Measurements from ENCODE around the gene PCDHB7. TPM values are rescaled to one million over a fixed set of nuclear protein-coding genes. Genes with fewer than 3 reads are reported as not detected.
A peak's percentile ranks its signal among the peaks of the same experiment; 100 is the strongest.
"Not testable (repeated sequence)": the region's sequence is repeated elsewhere in the genome, so short reads cannot be mapped to it uniquely, and the experiment has no call there.

The PCDHB7 gene
- polyA plus RNA-seq (ENCODE audit: insufficient read length), result 4.5 TPM
- long read RNA-seq, donor 1, transcript PCDHB7-201 (1 exons, 3,765 nt), result major isoform, 10 of 10 reads
- long read RNA-seq, donor 1, partial matches to known transcripts, result 0 of 10 reads
- long read RNA-seq, donor 1, other reads (novel, unspliced or antisense), result 0 of 10 reads
- long read RNA-seq, donor 2, transcript PCDHB7-201 (1 exons, 3,765 nt), result major isoform, 11 of 11 reads
- long read RNA-seq, donor 2, partial matches to known transcripts, result 0 of 11 reads
- long read RNA-seq, donor 2, other reads (novel, unspliced or antisense), result 0 of 11 reads
- long read RNA-seq, donor 3, partial matches to known transcripts, result 0 of 2 reads
- long read RNA-seq, donor 3, other reads (novel, unspliced or antisense), result 0 of 2 reads
- long read RNA-seq, donor 4, result 0 reads
- long read RNA-seq, donor 5, transcript PCDHB7-201 (1 exons, 3,765 nt), result major isoform, 10 of 10 reads
- long read RNA-seq, donor 5, partial matches to known transcripts, result 0 of 10 reads
- long read RNA-seq, donor 5, other reads (novel, unspliced or antisense), result 0 of 10 reads
- long read RNA-seq, donor 6, transcript PCDHB7-201 (1 exons, 3,765 nt), result major isoform, 8 of 8 reads
- long read RNA-seq, donor 6, partial matches to known transcripts, result 0 of 8 reads
- long read RNA-seq, donor 6, other reads (novel, unspliced or antisense), result 0 of 8 reads
- long read RNA-seq, donor 7, transcript PCDHB7-201 (1 exons, 3,765 nt), result major isoform, 12 of 12 reads
- long read RNA-seq, donor 7, partial matches to known transcripts, result 0 of 12 reads
- long read RNA-seq, donor 7, other reads (novel, unspliced or antisense), result 0 of 12 reads
- long read RNA-seq, donor 8, partial matches to known transcripts, result 0 of 1 reads
- long read RNA-seq, donor 8, other reads (novel, unspliced or antisense), result 0 of 1 reads

DNA sequence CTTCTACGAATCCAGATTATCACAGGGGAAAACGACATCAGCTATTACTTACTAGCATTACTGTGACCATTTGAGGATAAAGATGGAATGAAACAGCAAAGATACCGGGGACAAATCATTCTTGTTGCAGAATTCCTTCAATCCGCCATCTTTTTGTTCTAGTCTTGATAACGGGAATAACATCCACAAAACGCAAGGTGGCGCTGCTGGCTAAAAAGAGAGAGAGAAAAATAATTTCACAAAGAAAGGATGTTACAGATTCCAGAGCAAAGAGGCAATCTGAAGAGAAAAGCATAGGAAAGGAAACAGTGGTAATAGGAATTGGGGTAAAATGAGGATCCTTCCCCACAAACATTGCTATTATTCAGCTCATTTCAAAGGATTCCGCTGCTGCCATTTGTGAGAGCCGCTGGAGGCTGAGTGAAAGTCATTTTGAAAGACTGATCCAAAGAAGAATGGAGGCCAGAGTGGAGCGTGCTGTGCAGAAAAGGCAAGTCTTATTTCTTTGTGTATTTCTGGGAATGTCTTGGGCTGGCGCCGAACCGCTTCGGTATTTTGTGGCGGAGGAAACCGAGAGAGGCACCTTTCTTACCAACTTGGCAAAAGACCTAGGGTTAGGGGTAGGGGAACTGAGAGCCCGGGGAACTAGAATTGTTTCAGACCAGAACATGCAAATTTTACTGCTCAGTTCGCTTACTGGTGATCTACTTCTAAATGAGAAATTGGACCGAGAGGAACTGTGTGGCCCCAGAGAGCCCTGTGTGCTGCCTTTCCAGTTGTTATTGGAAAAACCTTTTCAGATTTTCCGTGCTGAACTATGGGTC, at the start of gene PCDHB7:
TSS of gene PCDHB7 (plus strand) at position 264 of the 824 bp plus-strand sequence. CDS start at position 456, 192 bp downstream.
- DNase-seq, result peak; percentile 47

DNA sequence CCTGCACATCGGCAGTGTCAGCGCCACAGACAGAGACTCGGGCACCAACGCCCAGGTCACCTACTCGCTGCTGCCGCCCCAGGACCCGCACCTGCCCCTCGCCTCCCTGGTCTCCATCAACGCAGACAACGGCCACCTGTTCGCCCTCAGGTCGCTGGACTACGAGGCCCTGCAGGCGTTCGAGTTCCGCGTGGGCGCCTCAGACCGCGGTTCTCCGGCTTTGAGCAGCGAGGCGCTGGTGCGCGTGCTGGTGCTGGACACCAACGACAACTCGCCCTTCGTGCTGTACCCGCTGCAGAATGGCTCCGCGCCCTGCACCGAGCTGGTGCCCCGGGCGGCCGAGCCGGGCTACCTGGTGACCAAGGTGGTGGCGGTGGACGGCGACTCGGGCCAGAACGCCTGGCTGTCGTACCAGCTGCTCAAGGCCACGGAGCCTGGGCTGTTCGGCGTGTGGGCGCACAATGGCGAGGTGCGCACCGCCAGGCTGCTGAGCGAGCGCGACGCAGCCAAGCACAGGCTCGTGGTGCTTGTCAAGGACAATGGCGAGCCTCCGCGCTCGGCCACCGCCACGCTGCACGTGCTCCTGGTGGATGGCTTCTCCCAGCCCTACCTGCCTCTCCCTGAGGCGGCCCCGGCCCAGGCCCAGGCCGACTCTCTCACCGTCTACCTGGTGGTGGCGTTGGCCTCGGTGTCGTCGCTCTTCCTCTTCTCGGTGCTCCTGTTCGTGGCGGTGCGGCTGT, 48.9 kb upstream of the PCDHB7 start:
- DNase-seq, result not testable (repeated sequence)

DNA sequence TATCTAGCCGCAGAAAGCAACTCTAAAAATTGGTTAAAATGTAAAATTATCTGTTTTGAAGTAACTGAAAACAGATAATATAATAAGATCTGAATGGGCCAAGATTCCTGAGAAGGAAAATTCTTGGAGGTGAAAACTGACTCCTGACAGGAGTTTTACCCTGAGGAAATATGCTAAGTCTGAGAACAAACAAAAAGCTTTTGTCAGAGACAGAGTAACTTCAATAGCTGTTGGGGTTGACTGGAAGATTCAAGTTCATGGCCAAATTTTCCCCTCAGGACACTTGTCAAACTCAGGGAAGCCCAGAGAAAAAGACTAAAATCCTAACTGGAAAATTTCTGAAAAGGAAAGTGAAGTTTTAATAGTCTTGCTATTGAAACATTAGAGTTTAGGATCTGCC, 45.1 kb upstream of the PCDHB7 start:
- DNase-seq, result no peak

DNA sequence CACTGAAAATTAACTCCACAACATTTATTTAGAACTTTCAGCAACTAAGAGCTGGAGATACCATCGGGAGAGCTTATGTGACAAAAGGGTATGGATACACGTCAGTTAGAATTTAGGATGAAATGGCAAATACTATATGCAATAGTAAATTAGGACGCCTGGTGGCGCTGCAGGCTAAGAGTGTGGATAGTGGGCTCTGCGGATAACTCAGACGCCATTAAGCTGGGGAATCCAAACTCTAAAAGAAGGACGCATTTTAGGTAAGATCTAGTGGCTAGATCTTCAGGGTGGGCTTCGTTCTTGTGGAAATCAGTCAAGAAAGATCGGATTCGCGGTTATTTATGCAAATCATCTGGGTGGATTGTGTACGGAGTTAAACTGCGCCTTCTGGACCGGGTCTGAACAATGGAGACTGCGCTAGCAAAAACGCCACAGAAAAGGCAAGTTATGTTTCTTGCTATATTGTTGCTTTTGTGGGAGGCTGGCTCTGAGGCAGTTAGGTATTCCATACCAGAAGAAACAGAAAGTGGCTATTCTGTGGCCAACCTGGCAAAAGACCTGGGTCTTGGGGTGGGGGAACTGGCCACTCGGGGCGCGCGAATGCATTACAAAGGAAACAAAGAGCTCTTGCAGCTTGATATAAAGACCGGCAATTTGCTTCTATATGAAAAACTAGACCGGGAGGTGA, 37.3 kb upstream of the PCDHB7 start, which contains the start of gene PCDHB5:
TSS of gene PCDHB5 (plus strand) at position 177 of the 688 bp plus-strand sequence. CDS start at position 406, 229 bp downstream.
- no peak for DNase-seq

DNA sequence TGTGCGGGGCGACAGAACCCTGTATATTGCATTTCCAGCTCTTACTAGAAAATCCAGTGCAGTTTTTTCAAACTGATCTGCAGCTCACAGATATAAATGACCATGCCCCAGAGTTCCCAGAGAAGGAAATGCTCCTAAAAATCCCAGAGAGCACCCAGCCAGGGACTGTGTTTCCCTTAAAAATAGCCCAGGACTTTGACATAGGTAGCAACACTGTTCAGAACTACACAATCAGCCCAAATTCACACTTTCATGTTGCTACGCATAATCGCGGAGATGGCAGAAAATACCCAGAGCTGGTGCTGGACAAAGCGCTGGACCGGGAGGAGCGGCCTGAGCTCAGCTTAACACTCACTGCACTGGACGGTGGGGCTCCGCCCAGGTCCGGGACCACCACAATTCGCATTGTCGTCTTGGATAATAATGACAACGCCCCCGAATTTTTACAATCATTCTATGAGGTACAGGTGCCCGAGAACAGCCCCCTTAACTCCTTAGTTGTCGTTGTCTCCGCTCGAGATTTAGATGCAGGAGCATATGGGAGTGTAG, 36.7 kb upstream of the PCDHB7 start:
- DNase-seq, result no peak

DNA sequence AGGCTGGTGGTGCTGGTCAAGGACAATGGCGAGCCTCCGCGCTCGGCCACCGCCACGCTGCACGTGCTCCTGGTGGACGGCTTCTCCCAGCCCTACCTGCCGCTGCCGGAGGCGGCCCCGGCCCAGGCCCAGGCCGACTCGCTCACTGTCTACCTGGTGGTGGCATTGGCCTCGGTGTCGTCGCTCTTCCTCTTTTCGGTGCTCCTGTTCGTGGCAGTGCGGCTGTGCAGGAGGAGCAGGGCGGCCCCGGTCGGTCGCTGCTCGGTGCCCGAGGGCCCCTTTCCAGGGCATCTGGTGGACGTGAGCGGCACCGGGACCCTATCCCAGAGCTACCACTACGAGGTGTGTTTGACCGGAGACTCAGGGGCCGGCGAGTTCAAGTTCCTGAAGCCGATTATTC, 35.1 kb upstream of the PCDHB7 start:
- DNase-seq, result not testable (repeated sequence)

DNA sequence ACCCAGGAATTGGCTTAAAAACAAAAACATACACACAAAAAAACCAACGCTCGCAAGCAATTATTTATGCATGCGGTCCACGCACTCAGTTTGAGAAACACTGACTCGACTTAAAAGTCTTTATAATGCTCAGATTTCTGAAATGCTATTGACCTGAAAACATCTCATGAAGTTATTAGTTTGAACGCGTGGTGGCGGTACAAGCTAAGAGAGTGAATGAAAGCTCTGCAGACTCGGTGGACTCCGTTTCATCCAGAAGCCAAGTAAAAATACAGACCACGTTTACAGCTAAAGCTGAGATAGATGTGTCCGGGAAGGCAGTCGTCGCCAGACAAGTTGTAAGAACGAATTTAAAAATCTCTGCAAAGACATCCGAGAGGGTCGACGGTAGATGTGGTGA, 22.6 kb upstream of the PCDHB7 start, which contains the start of gene PCDHB6:
TSS of gene PCDHB6 (plus strand) at position 246 of the 400 bp plus-strand sequence. CDS start 201 bp downstream, outside the sequence.
- no peak for DNase-seq

DNA sequence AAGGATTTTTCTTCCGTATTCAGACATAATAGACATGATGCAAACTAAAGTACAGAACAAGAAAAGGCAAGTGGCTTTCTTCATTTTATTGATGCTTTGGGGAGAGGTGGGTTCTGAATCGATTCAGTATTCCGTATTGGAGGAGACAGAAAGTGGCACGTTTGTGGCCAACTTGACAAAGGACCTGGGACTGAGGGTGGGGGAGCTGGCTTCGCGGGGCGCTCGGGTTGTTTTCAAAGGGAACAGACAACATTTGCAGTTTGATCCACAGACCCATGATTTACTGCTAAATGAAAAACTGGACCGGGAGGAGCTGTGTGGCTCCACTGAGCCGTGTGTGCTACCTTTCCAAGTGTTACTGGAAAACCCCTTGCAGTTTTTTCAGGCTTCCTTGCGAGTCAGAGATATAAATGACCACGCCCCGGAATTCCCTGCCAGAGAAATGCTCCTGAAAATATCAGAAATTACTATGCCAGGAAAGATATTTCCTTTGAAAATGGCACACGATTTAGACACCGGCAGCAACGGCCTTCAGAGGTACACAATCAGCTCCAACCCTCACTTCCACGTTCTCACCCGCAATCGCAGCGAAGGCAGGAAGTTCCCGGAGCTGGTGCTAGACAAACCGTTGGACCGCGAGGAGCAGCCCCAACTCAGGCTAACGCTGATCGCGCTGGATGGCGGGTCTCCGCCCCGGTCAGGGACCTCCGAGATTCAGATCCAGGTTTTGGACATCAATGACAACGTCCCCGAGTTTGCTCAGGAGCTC, 22.0 kb upstream of the PCDHB7 start:
- DNase-seq, result no peak

DNA sequence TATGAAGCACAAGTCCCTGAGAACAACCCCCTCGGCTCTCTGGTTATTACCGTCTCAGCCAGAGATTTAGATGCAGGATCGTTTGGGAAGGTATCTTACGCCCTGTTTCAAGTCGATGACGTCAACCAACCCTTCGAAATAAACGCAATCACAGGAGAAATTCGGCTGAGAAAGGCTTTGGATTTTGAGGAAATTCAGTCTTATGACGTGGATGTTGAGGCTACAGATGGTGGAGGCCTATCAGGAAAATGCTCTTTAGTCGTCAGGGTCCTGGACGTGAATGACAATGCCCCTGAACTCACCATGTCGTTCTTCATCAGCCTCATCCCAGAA, 21.5 kb upstream of the PCDHB7 start:
- no peak for DNase-seq

DNA sequence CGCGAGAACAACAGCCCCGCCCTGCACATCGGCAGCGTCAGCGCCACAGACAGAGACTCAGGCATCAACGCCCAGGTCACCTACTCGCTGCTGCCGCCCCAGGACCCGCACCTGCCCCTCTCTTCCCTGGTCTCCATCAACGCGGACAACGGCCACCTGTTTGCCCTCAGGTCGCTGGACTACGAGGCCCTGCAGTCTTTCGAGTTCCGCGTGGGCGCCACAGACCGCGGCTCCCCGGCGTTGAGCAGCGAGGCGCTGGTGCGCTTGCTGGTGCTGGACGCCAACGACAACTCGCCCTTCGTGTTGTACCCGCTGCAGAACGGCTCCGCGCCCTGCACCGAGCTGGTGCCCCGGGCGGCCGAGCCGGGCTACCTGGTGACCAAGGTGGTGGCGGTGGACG, 20.8 kb upstream of the PCDHB7 start:
- DNase-seq, result not testable (repeated sequence)

DNA sequence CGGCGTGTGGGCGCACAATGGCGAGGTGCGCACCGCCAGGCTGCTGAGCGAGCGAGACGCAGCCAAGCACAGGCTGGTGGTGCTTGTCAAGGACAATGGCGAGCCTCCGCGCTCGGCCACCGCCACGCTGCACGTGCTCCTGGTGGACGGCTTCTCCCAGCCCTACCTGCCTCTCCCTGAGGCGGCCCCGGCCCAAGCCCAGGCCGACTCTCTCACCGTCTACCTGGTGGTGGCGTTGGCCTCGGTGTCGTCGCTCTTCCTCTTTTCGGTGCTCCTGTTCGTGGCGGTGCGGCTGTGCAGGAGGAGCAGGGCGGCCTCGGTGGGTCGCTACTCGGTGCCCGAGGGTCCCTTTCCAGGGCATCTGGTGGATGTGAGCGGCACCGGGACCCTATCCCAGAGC, 20.3 kb upstream of the PCDHB7 start:
- not testable (repeated sequence) for DNase-seq

DNA sequence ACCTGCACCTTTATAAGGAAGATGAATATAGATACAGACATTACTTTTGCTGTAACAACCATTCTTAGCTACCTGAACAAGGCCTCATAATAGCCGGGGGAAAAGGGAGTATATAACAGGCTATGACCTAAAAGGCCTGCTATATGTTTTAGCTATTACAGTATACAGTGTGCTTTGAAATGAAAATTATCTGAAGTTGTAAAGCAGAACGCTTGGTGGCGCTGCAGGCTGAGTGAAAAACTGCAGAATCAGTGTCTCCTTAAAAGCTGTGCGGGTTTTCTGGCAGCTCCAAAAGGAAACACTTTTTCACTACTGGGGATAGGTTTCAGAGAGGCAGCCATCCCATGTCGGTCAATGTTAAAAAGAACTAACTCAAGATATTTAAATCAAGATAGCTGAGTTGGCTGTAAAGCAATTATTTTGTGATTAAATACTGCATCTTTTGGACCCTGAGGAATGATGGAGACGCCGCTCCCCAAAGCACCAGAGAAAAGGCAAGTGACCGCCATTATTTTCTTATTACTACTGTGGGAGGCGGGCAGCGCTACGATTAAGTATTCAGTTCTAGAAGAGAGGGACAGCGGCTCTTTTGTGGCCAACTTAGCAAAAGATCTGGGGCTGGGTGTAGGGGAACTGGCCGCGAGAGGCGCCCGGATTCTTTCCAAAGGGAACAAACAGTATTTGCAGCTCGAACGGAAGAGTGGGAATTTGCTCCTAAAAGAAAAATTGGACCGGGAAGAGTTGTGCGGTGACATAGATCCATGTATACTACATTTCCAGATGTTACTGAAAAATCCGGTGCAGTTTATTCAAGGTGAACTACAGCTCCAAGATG, 16.7 kb upstream of the PCDHB7 start:
- DNase-seq, result no peak

DNA sequence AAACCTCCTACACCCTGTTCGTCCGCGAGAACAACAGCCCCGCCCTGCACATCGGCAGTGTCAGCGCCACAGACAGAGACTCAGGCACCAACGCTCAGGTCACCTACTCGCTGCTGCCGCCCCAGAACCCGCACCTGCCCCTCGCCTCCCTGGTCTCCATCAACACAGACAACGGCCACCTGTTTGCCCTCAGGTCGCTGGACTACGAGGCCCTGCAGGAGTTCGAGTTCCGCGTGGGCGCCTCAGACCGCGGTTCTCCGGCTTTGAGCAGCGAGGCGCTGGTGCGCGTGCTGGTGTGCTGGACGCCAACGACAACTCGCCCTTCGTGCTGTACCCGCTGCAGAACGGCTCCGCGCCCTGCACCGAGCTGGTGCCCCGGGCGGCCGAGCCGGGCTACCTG, 15.1 kb upstream of the PCDHB7 start:
- DNase-seq, result not testable (repeated sequence)

DNA sequence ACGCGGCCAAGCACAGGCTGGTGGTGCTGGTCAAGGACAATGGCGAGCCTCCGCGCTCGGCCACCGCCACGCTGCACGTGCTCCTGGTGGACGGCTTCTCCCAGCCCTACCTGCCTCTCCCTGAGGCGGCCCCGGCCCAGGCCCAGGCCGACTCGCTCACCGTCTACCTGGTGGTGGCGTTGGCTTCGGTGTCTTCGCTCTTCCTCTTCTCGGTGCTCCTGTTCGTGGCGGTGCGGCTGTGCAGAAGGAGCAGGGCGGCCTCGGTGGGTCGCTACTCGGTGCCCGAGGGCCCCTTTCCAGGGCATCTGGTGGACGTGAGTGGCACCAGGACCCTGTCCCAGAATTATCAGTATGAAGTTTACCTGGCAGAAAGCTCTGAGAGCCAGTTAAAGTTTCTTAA, 14.5 kb upstream of the PCDHB7 start:
- DNase-seq, result not testable (repeated sequence)

DNA sequence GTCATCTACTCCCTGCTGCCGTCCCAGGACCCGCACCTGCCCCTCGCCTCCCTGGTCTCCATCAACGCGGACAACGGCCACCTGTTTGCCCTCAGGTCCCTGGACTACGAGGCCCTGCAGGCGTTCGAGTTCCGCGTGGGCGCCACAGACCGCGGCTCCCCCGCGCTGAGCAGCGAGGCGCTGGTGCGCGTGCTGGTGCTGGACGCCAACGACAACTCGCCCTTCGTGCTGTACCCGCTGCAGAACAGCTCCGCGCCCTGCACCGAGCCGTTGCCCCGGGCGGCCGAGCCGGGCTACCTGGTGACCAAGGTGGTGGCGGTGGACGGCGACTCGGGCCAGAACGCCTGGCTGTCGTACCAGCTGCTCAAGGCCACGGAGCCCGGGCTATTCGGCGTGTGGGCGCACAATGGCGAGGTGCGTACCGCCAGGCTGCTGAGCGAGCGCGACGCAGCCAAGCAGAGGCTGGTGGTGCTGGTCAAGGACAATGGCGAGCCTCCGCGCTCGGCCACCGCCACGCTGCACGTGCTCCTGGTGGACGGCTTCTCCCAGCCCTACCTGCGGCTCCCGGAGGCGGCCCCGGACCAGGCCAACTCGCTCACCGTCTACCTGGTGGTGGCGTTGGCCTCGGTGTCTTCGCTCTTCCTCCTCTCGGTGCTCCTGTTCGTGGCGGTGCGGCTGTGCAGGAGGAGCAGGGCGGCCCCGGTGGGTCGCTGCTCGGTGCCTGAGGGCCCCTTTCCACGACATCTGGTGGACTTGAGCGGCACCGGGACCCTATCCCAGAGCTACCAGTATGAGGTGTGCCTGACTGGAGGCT, 2.1 kb downstream of the PCDHB7 start:
- DNase-seq, result not testable (repeated sequence)

DNA sequence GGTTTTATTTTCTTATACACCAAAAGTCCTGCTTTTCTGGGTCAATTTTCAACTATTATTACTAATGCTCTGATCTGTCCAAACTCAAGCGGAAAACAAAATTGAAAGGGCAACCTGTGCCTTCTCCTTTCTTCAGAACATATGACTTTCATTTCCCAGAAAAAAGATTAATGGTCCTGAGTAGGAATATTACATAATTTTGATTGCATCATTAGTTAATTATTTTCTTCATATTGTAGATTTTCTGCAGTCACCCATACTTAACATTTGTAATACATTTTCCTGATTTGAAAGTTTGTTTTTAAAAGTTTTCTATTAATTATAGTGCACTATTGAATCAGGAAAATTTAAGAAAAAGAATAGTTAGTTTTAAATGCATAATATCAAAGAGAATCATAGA, 3.5 kb downstream of the PCDHB7 start:
- no peak for DNase-seq

DNA sequence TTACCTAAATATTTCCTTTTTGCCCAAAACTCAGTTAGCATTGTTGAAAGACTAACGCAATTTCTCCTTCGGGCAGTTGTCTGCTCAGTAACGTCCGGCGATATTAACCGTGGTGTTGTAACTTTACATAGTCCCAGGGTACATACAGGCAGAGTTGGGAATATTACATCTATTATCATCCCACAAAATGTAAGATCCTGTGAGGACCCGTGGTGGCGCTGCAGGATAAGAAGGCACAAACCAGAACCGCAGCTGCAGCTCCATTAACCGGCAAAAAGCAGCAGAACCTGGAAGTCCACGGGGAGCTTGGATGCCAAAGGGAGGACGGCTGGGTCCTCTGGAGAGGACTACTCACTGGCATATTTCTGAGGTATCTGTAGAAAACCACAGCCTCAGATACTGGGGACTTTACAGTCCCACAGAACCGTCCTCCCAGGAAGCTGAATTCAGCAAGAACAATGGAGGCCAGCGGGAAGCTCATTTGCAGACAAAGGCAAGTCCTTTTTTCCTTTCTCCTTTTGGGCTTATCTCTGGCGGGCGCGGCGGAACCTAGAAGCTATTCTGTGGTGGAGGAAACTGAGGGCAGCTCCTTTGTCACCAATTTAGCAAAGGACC, 5.2 kb downstream of the PCDHB7 start, which contains the start of gene PCDHB8:
TSS of gene PCDHB8 (plus strand) at position 214 of the 615 bp plus-strand sequence. CDS start at position 459, 245 bp downstream.
- not testable (repeated sequence) for DNase-seq

All from left kidney (tissue), 8 donors.